Testis (tissue), 3 donors: Measurements from ENCODE around the gene FBXL12. TPM values are rescaled to one million over a fixed set of nuclear protein-coding genes. Genes with fewer than 3 reads are reported as not detected.

Source experiments
- DNase-seq: peaks from one replicate; pipeline ENCODE4 v3.0.0-alpha.2; 2019
- H3K27ac ChIP-seq, 2 donors: fragments of 200-600 bp; sonication (generic); one replicate each; pipeline ENCODE4 v1.5.1; 2019
- H3K27me3 ChIP-seq: fragments of 200-600 bp; sonication (generic); one replicate; pipeline ENCODE4 v1.5.1; 2019
- H3K36me3 ChIP-seq: fragments of 200-600 bp; sonication (generic); one replicate; pipeline ENCODE4 v1.5.1; 2017; ENCODE audit warnings: low read depth; ENCODE audit errors: missing control alignments
- H3K4me1 ChIP-seq: fragments of 200-600 bp; sonication (generic); one replicate; pipeline ENCODE4 v1.5.1; 2019
- H3K4me3 ChIP-seq, 2 donors: fragments of 200-600 bp; sonication (generic); one replicate each; pipeline ENCODE4 v1.5.1; 2017 to 2019
- H3K9me3 ChIP-seq: fragments of 200-600 bp; sonication (generic); one replicate; pipeline ENCODE4 v1.5.1; 2017
- CTCF ChIP-seq, 3 experiments: fragments of 450-650 bp in 2 of 3; fragments of 200-600 bp in 1 of 3; sonication (generic) in 1 of 3; IDR thresholded peaks; one replicate each; pipeline ENCODE4 v1.5.1; 2016 to 2019; ENCODE audit warnings: antibody characterized with exemption in 3 of 3, mild to moderate bottlenecking in 2 of 3, moderate library complexity in 1 of 3
- POLR2A ChIP-seq: fragments of 450-650 bp; IDR thresholded peaks from one replicate; pipeline ENCODE4 v1.6.1; 2017; ENCODE audit warnings: antibody characterized with exemption, mild to moderate bottlenecking, moderate library complexity
- WGBS, 2 donors: methylation state at CpG; one replicate each; pipeline ENCODE4 v1.1.5; 2018; 5-methylcytosine and 5-hydroxymethylcytosine counted together
- intact Hi-C: fragments of 100-400 bp; cut with DNase I; formaldehyde crosslinking; loops from one replicate; pipeline ENCODE4 v1.15.1; 2023; ENCODE audit warnings: low total_unique reads
- polyA plus RNA-seq: library from polyadenylated mRNA; stranded (reverse); fragments of 350-450 nt; fragmentation: Illumina TruSeq; extraction: RNeasy Lipid Tissue Mini Kit (QIAGEN cat#74804); gene quantifications from one replicate; pipeline ENCODE4 v1.2.3, GENCODE V29; 2014; ENCODE audit warnings: low read depth, low replicate concordance; ENCODE audit not compliant: insufficient read depth
- total RNA-seq, 2 donors: library from RNA; depleted of rRNA; stranded (reverse); fragments of >200 nt; gene quantifications; one replicate each; pipeline ENCODE4 v1.2.3, GENCODE V29; 2016

FBXL12 gene
- total and polyA plus RNA-seq, 3 donors from 2014 or later: 24.7 to 42.6 (median 38.7) TPM

- no peaks in the 10 kb centered on the region for H3K9me3 ChIP-seq
These were observed 19.7 kb downstream of the FBXL12 start for GRCh38 chr19:9799162-9799561.

GRCh38 chr19:9797871-9798270 lies 21.0 kb downstream of the FBXL12 start:
- WGBS, 2 donors: 87 to 89% methylated on average over 5 of the region's 5 CpGs
- Histone ChIP-seq H3K36me3 (no peaks in the 10 kb centered on the region), H3K4me3 (no peak overlapping the region), H3K27ac (no peak overlapping the region), H3K27me3 (no peaks in the 10 kb centered on the region), H3K9me3 (no peaks in the 10 kb centered on the region), H3K4me1 (no peaks in the 10 kb centered on the region)
- DNase-seq: no peak
- TF ChIP-seq POLR2A (no peak), CTCF (IDR thresholded peaks at IDR 0.05) (no peak)
- intact Hi-C loops: no loop called here

More at GRCh38 chr19:9799162-9799561, 19.7 kb downstream of the FBXL12 start:
- no peak overlapping the region for H3K4me3 ChIP-seq
- no peak for DNase-seq
- intact Hi-C loops: no loop called here
- H3K27me3 ChIP-seq: no peaks in the 10 kb centered on the region
- H3K36me3 ChIP-seq: no peaks in the 10 kb centered on the region
- H3K27ac ChIP-seq: no peak overlapping the region
- H3K4me1 ChIP-seq: no peaks in the 10 kb centered on the region
- TF ChIP-seq POLR2A: no peak
- no peak for TF ChIP-seq CTCF (IDR thresholded peaks at IDR 0.05)

GRCh38 chr19:9796113-9796773 lies 22.6 kb downstream of the FBXL12 start:
- TF ChIP-seq CTCF (IDR thresholded peaks at IDR 0.05) (peak; percentile 64 to 82 (median 77)), POLR2A (no peak)
- H3K27me3 ChIP-seq: no peaks in the 10 kb centered on the region
- H3K27ac ChIP-seq: no peak overlapping the region
- intact Hi-C loops: no loop called here
- H3K4me3 ChIP-seq: no peak overlapping the region
- no peaks in the 10 kb centered on the region for H3K36me3 ChIP-seq
- no peaks in the 10 kb centered on the region for H3K9me3 ChIP-seq
- DNase-seq: peak; percentile 93
- 59 to 61% methylated on average over 6 of the region's 6 CpGs for WGBS, 2 donors
- peaks cover 3% of the 10 kb centered on the region for H3K4me1 ChIP-seq

- peak overlapping the region; percentile 88 to 95 for H3K27ac ChIP-seq
- TF ChIP-seq POLR2A (no peak), CTCF (IDR thresholded peaks at IDR 0.05) (no peak)
- DNase-seq: peak; percentile 65
- H3K4me3 ChIP-seq: peak overlapping the region; percentile 65 to 72
- WGBS, 2 donors: 18 to 31% methylated on average over 12 to 30 of the region's 36 CpGs
- no peaks in the 10 kb centered on the region for H3K27me3 ChIP-seq
- intact Hi-C loops: no loop called here
- H3K4me1 ChIP-seq: peaks cover 23% of the 10 kb centered on the region
- H3K9me3 ChIP-seq: no peaks in the 10 kb centered on the region
- no peaks in the 10 kb centered on the region for H3K36me3 ChIP-seq
These were observed 25.7 kb downstream of the FBXL12 start for GRCh38 chr19:9793071-9793591.
